Activated CD8-positive, alpha-beta T cell treated with anti-CD3 and anti-CD28 coated beads for 36 hours (primary cell): ENCODE measurements around the gene CMKLR1. TPM values are rescaled to one million over a fixed set of nuclear protein-coding genes. Genes with fewer than 3 reads are reported as not detected.

Source experiments
- ATAC-seq: fragments of 200-7000 bp; cut with Tn5 transposase; one replicate; pipeline ENCODE4 v1.10.0; 2021; ENCODE audit warnings: mild to moderate bottlenecking, moderate library complexity
- CTCF ChIA-PET: fragments of 350-600 bp; sonication (Branson Sonifier 250); formaldehyde crosslinking; loops from one replicate; lab custom pipeline; 2021; ENCODE audit warnings: antibody characterized with exemption; lab: Charles Lee
- POLR2A ChIA-PET: fragments of 350-600 bp; sonication (Branson Sonifier 250); formaldehyde crosslinking; loops from one replicate; lab custom pipeline; 2021; ENCODE audit warnings: antibody characterized with exemption; lab: Charles Lee
- DNase-seq: peaks from one replicate; pipeline ENCODE4 v3.0.0-alpha.2; 2020
- H3K27ac Mint-ChIP-seq: one replicate; pipeline ENCODE4 v1.8.0; 2021; ENCODE audit warnings: mild to moderate bottlenecking, mixed read lengths
- H3K27me3 Mint-ChIP-seq: one replicate; pipeline ENCODE4 v1.8.0; 2021; ENCODE audit warnings: mixed read lengths
- H3K36me3 Mint-ChIP-seq: one replicate; pipeline ENCODE4 v1.8.0; 2021; ENCODE audit warnings: low read depth, mixed read lengths
- H3K4me1 Mint-ChIP-seq: one replicate; pipeline ENCODE4 v1.8.0; 2021; ENCODE audit warnings: low read depth, mixed read lengths
- H3K4me3 Mint-ChIP-seq: one replicate; pipeline ENCODE4 v1.8.0; 2021; ENCODE audit warnings: mild to moderate bottlenecking, moderate library complexity, mixed read lengths
- H3K9me3 Mint-ChIP-seq: one replicate; pipeline ENCODE4 v1.8.0; 2021; ENCODE audit warnings: mixed read lengths
- CTCF ChIP-seq: fragments of 200-600 bp; IDR thresholded peaks from one replicate; pipeline ENCODE4 v1.8.0; 2022; ENCODE audit warnings: antibody characterized with exemption, mild to moderate bottlenecking
- intact Hi-C: fragments of 100-400 bp; cut with micrococcal nuclease; formaldehyde crosslinking; loops from one replicate; pipeline ENCODE4 v1.10.0; 2022
- total RNA-seq, 2 experiments: library from RNA; stranded (reverse); gene quantifications; one replicate each; pipeline ENCODE4 v1.2.3, GENCODE V29; 2021

The CMKLR1 gene
- total RNA-seq, 2 experiments from 2014 or later: not detected

- ATAC-seq (no peak), DNase-seq (no peak)
- Mint-ChIP-seq H3K27me3 (peaks cover 3% of the 10 kb centered on the region), H3K27ac (no peak overlapping the region), H3K36me3 (no peaks in the 10 kb centered on the region), H3K4me3 (no peak overlapping the region), H3K9me3 (peaks cover 4% of the 10 kb centered on the region), H3K4me1 (peaks cover 26% of the 10 kb centered on the region)
- TF ChIP-seq CTCF: no peak
- ChIA-PET CTCF (no interaction called here), POLR2A (no interaction called here)
- intact Hi-C loops: no loop called here
Observed at GRCh38 chr12:108304633-108305032, 34.5 kb downstream of the CMKLR1 start.

GRCh38 chr12:108303703-108304102 lies 35.4 kb downstream of the CMKLR1 start:
- no peak overlapping the region for H3K27ac Mint-ChIP-seq
- ATAC-seq: no peak
- intact Hi-C loops: no loop called here
- POLR2A ChIA-PET: no interaction called here
- CTCF ChIA-PET: no interaction called here
- no peak overlapping the region for H3K4me3 Mint-ChIP-seq
- DNase-seq: no peak
- no peak for TF ChIP-seq CTCF
- H3K36me3 Mint-ChIP-seq: no peaks in the 10 kb centered on the region
- H3K27me3 Mint-ChIP-seq: peaks cover 3% of the 10 kb centered on the region
- peaks cover 27% of the 10 kb centered on the region for H3K4me1 Mint-ChIP-seq
- peaks cover 4% of the 10 kb centered on the region for H3K9me3 Mint-ChIP-seq

- no peak overlapping the region for H3K4me3 Mint-ChIP-seq
- no peak for TF ChIP-seq CTCF
- CTCF ChIA-PET: no interaction called here
Observed at GRCh38 chr12:108302403-108303311, 36.5 kb downstream of the CMKLR1 start.

GRCh38 chr12:108302016-108302402 lies 37.1 kb downstream of the CMKLR1 start:
- Mint-ChIP-seq H3K36me3 (no peaks in the 10 kb centered on the region), H3K27ac (no peak overlapping the region), H3K27me3 (peaks cover 3% of the 10 kb centered on the region), H3K4me1 (peaks cover 41% of the 10 kb centered on the region), H3K4me3 (no peak overlapping the region), H3K9me3 (peaks cover 4% of the 10 kb centered on the region)
- DNase-seq (no peak), ATAC-seq (no peak)
- intact Hi-C loops: no loop called here
- ChIA-PET CTCF (no interaction called here), POLR2A (no interaction called here)
- no peak for TF ChIP-seq CTCF

More at GRCh38 chr12:108302403-108303311, 36.5 kb downstream of the CMKLR1 start:
- peaks cover 3% of the 10 kb centered on the region for H3K27me3 Mint-ChIP-seq
- H3K4me1 Mint-ChIP-seq: peaks cover 36% of the 10 kb centered on the region
- ATAC-seq: no peak
- intact Hi-C loops: no loop called here
- no peaks in the 10 kb centered on the region for H3K36me3 Mint-ChIP-seq
- no peak overlapping the region for H3K27ac Mint-ChIP-seq
- POLR2A ChIA-PET: no interaction called here
- peaks cover 4% of the 10 kb centered on the region for H3K9me3 Mint-ChIP-seq
- no peak for DNase-seq

- Mint-ChIP-seq H3K36me3 (no peaks in the 10 kb centered on the region), H3K9me3 (peaks cover 4% of the 10 kb centered on the region), H3K4me3 (no peak overlapping the region), H3K27ac (no peak overlapping the region), H3K4me1 (peaks cover 39% of the 10 kb centered on the region), H3K27me3 (peaks cover 2% of the 10 kb centered on the region)
- CTCF ChIA-PET: no interaction called here
- intact Hi-C loops: no loop called here
- ATAC-seq (no peak), DNase-seq (no peak)
- no peak for TF ChIP-seq CTCF
- POLR2A ChIA-PET: no interaction called here
Observed at GRCh38 chr12:108301346-108301745, 37.8 kb downstream of the CMKLR1 start.
